Esophagus (tissue), 2 donors: ENCODE data around the gene HOXC13. TPM values are rescaled to one million over a fixed set of nuclear protein-coding genes. Genes with fewer than 3 reads are reported as not detected.

Experiments
- H3K27ac ChIP-seq, 2 donors: one replicate each; pipeline ENCODE4 v1.5.1; 2013; ENCODE audit warnings: low read depth in 2 of 2, mild to moderate bottlenecking in 2 of 2, inconsistent platforms in 1 of 2, low read length in 1 of 2, moderate library complexity in 1 of 2
- H3K27me3 ChIP-seq, 2 donors: one replicate each; pipeline ENCODE4 v1.6.1; 2013; ENCODE audit warnings: low read length in 2 of 2, control low read depth in 1 of 2, mild to moderate bottlenecking in 1 of 2; ENCODE audit not compliant: insufficient read depth in 2 of 2, control insufficient read depth in 1 of 2
- H3K36me3 ChIP-seq, 2 donors: one replicate each; pipeline ENCODE4 v1.6.1; 2013; ENCODE audit warnings: low read length in 1 of 2; ENCODE audit not compliant: control insufficient read depth in 2 of 2, insufficient read depth in 2 of 2
- H3K4me1 ChIP-seq, 2 donors: one replicate each; pipeline ENCODE4 v1.6.1; 2013; ENCODE audit warnings: low read length in 1 of 2; ENCODE audit not compliant: control insufficient read depth in 2 of 2, insufficient read depth in 2 of 2
- H3K4me3 ChIP-seq, 2 donors: one replicate each; pipeline ENCODE4 v1.5.1; 2013; ENCODE audit warnings: low read length in 2 of 2, mild to moderate bottlenecking in 2 of 2, low read depth in 1 of 2, moderate library complexity in 1 of 2
- H3K9me3 ChIP-seq, 2 donors: one replicate each; pipeline ENCODE4 v1.6.1; 2013; ENCODE audit warnings: mild to moderate bottlenecking in 2 of 2, low read depth in 1 of 2, low read length in 1 of 2, moderate library complexity in 1 of 2; ENCODE audit not compliant: control insufficient read depth in 2 of 2, insufficient read depth in 1 of 2
- WGBS, 2 donors: extraction: QIAGEN DNeasy Blood & Tissue Kit; methylation state at CpG; one replicate each; pipeline ENCODE4 v1.1.7; 2013; 5-methylcytosine and 5-hydroxymethylcytosine counted together
- polyA plus RNA-seq, 2 donors: library from polyadenylated mRNA; stranded (reverse); fragments of 200-250 nt; gene quantifications; one replicate each; pipeline ENCODE4 v1.2.3, GENCODE V29; 2013
- donor health status: healthy with polysubstance abuse.
- donor health status: Bipolar disorder and iron deficiency.

Gene HOXC13
- polyA plus RNA-seq, 2 donors, result 0.02 to 0.04 TPM

DNA sequence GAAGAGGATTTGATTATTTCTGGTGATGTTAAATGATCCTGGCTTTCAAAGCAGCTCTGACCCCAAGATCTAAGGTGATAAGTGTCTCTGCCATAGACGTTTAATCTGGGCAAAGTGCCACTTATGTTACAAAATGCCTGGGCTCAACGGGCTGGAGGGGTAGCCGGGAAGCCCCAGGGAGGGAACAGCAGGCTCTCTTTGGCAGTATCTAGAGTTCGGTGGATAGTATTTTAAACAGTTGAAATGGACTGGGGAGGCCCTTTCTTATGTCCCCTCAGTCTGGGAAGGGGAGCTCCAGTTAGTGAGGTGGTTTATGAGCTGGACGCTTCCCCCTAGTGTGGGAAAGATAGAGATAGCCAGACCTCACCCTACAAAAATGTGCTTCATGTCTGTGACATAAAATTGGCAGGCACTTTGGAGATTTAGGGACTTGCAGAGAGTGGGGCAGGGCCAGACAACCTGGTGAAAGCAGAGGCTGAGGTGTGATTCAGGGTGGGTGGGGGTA, 28.8 kb downstream of the HOXC13 start:
- 12 to 27% methylated on average over 5 of the region's 5 CpGs for WGBS, 2 donors
- Histone ChIP-seq H3K9me3 (no peaks in the 10 kb centered on the region), H3K27ac (no peak overlapping the region), H3K4me3 (no peak overlapping the region), H3K4me1 (peaks cover 0 to 3% of the 10 kb centered on the region in 2 donors), H3K36me3 (no peaks in the 10 kb centered on the region), H3K27me3 (peaks cover 17 to 34% of the 10 kb centered on the region in 2 donors)

DNA sequence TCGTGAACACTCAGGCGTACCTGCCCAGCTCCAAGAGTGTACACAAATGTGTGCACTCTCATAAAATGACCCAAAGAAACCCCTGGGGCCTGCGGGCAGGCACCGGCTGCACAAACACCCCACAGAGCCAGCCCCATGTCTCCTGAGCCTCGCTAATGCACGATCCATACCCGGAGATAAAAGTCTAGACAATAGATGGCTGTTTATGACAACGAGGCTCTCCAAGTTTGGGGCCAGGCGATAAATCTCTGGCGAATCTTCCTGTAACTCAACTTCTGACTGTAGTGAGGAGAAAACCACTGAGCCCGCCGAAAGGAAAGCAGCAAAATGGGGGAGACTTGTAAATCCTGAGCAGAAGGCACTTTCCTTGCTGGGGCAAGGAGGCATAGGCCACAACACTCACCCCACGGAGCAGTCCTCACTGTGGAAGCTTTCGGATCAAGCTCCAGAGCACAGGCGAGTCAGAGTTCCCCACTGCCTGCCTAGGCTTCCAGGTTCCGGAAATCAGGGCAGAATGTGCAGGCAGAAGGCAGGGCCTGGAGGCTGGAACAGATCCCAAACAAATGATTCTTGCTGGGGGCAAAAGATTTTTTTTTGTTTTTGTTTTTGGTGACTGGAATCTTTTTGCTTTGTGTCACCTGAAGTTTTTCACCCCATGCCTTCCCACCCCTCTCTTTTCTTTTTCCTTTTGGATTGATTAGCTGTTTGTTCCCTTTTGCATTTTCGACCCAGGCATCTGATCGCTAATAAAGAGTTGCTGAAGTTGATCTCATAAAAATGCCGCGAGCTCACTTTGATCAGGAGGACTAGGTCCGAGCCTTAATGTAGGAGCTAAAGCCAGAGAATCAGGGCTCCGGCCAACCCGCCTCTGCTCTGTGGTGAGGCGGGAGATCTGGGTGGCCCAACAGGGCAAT, 29.8 kb downstream of the HOXC13 start:
- Histone ChIP-seq H3K27ac (no peak overlapping the region), H3K27me3 (peaks cover 18 to 38% of the 10 kb centered on the region in 2 donors), H3K4me1 (peaks cover 3 to 6% of the 10 kb centered on the region in 2 donors), H3K36me3 (no peaks in the 10 kb centered on the region), H3K4me3 (no peak overlapping the region), H3K9me3 (peaks cover 0 to 3% of the 10 kb centered on the region in 2 donors)
- 24 to 38% methylated on average over 24 of the region's 24 CpGs for WGBS, 2 donors

DNA sequence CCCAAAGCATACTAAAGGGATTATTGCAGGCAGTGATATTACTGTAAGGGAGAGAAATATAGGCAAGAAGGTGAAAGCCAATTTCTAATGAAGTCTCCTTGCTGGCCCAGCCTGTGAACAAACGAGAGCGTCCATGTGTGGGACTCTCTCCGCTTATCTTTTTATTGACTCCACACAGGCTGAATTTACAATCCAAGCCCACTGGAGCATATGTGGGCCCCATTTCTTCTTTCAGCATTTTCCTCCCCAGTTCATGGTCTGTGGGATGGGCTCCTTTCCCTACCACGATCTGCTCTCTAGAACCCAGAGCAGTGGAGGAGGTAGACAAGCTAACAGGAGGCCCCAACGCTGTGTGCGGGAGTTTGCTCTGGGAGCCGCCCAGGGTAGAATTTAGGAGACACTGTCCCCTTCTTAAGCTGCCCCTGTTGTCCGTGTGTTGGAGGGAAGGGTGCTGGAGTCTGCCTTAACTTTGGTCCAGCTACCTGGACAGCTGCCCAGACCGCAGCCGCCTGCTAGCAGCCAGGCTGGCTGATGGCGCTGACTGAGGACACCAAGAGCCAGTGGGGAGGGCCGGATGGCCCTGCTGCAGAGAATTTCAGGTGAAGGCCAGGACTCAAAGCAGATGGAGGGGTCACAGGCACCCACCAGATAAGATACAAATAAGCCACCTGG, 31.1 kb downstream of the HOXC13 start:
- H3K27me3 ChIP-seq, result peaks cover 18 to 47% of the 10 kb centered on the region in 2 donors

DNA sequence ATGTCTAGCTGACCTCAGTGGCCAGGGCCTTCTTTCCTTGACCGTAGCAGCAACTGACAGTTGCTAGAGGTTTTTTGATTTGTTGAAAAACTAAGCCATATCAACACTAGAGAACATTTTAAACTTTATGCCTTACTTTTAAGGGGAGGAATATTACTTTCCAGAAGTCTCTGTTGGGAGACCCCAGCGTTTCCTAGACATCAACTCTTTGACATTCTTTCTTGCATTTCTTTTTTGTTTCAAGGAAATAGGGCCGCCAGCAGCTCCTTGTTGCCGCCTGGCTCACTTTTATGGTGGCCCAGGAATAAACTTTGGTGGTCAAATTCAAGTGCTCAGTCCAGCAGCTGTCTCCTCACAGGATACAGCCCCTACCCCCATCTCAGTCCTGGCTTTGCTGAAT, 31.8 kb downstream of the HOXC13 start:
- Histone ChIP-seq H3K27me3 (peaks cover 14 to 48% of the 10 kb centered on the region in 2 donors), H3K4me1 (peaks cover 6 to 9% of the 10 kb centered on the region in 2 donors), H3K9me3 (peaks cover 0 to 3% of the 10 kb centered on the region in 2 donors), H3K36me3 (no peaks in the 10 kb centered on the region), H3K27ac (no peak overlapping the region), H3K4me3 (no peak overlapping the region)
- 21 to 36% methylated on average over 4 of the region's 4 CpGs for WGBS, 2 donors

More for the DNA sequence above, 31.1 kb downstream of the HOXC13 start:
- Histone ChIP-seq H3K4me3 (no peak overlapping the region), H3K36me3 (no peaks in the 10 kb centered on the region), H3K9me3 (peaks cover 0 to 3% of the 10 kb centered on the region in 2 donors), H3K4me1 (peaks cover 6 to 10% of the 10 kb centered on the region in 2 donors), H3K27ac (no peak overlapping the region)
- 18 to 28% methylated on average over 12 of the region's 12 CpGs for WGBS, 2 donors

DNA sequence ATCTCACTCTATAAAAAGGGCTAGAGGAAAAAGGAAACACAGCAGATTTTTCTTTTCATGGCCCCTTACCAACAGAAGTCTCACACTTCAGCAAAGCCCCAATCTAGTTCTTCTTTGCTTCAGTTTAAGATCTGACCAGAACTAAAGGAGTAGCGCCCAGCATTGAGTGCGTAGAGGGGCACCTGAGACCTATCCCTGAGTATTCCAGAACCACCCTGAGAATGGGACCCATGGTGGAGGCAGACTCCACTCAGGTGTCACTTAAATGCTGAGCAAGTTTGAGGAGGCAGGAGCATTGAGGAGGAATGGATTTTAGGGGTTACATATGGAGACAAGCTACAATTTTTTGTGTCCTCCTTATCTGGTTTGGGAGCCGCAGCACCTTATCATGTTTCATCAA, 32.5 kb downstream of the HOXC13 start:
- Histone ChIP-seq H3K36me3 (no peaks in the 10 kb centered on the region), H3K27ac (no peak overlapping the region), H3K4me1 (peaks cover 6 to 9% of the 10 kb centered on the region in 2 donors), H3K4me3 (no peak overlapping the region), H3K9me3 (peaks cover 0 to 3% of the 10 kb centered on the region in 2 donors), H3K27me3 (peaks cover 14 to 43% of the 10 kb centered on the region in 2 donors)
- 69 to 72% methylated on average over 3 of the region's 3 CpGs for WGBS, 2 donors

DNA sequence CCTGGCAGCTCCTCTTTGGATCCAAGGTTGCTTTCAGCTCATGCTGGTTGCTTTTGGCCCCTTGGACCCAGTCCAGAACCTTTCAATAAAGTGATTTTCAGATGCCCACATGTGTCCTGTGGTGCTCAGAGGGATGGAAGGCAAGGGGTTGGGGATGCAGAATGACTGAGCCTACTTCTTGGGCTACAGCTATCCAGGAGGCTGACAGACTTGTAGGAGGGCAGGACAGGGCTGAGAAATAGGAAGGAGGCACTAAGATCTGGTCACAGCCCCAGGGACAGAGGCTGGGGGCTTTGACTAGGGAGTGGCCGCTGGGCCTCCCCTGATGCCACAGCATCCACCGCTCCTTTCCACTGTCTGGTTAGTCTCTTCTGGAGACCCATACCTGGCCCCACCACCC, 33.1 kb downstream of the HOXC13 start:
- Histone ChIP-seq H3K9me3 (peaks cover 0 to 3% of the 10 kb centered on the region in 2 donors), H3K4me3 (no peak overlapping the region), H3K27me3 (peaks cover 14 to 38% of the 10 kb centered on the region in 2 donors), H3K36me3 (no peaks in the 10 kb centered on the region), H3K4me1 (peaks cover 6 to 9% of the 10 kb centered on the region in 2 donors), H3K27ac (no peak overlapping the region)
- WGBS, 2 donors, result 40 to 50% methylated on average over 2 of the region's 2 CpGs

DNA sequence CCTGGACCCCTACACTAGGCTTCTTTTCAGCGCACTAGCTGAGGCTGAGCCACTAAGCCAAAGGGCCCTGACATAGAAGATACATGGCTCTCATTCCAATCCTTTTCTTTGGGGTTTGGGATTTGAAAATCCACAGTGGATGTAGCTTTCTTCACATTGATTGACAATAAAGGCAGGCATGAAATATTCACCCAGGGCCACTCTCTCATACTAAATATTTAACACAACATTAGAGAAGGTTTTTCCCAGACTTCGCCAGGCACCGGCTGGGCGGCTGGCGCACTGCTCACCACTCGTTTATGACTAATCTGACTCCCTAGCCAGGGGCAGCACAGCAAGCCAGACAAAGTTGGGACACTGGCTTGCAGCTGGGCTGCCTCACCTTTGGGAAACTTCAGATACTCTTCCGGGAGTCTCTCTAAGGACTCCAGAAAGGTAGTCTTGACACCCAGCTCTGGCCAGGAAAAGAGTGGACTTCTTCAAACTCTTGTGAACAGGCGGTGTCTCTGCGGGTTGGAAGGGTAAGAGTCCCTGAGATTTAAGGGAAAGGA, 33.6 kb downstream of the HOXC13 start:
- H3K4me3 ChIP-seq, result no peak overlapping the region

DNA sequence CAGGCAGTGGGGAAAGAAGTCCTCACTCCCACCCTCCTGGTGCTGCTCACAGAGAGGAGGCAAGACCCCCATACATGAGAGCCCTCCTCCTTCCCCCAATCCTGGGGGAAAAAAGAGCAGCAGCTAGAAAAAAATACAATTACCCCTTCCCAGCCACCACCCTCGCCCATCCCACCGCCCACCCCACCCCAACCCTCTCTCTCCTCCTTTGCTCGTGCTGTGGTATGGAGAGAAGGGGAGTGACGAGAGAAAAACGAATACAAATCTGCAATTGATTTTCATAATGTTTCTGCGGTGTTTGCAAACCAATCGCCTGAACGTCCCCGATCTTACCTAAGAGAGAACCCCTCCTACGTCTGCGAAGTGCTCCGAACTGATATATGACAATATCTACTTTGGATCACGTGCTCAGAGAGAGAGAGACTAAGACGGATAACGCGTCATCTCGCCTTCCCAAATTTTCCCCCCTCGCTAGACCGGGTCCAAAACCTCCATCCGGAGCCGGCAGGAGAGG, 34.1 kb downstream of the HOXC13 start, which contains the start of gene HOXC11:
TSS of gene HOXC11 (plus strand) at position 405 of the 514 bp plus-strand sequence. CDS start 116 bp downstream, outside the sequence.
- peak within 1 kb of the TSS in 1 of 2 donors; percentile 38 for H3K4me3 ChIP-seq
- H3K27me3 ChIP-seq, result peaks cover 12 to 38% of the 10 kb centered on the region in 2 donors
- H3K27ac ChIP-seq, result no peak within 1 kb of the TSS
- peaks cover 0 to 3% of the 10 kb centered on the region in 2 donors for H3K9me3 ChIP-seq
- WGBS, 2 donors, result 10 to 13% methylated on average over 21 of the region's 21 CpGs
- H3K4me1 ChIP-seq, result peaks cover 6 to 9% of the 10 kb centered on the region in 2 donors
- no peaks in the 10 kb centered on the region for H3K36me3 ChIP-seq

More for the DNA sequence above, 33.6 kb downstream of the HOXC13 start:
- Histone ChIP-seq H3K27me3 (peaks cover 15 to 38% of the 10 kb centered on the region in 2 donors), H3K4me1 (peaks cover 6 to 9% of the 10 kb centered on the region in 2 donors), H3K9me3 (peaks cover 0 to 3% of the 10 kb centered on the region in 2 donors), H3K27ac (no peak overlapping the region), H3K36me3 (no peaks in the 10 kb centered on the region)
- WGBS, 2 donors, result 24% methylated on average over 9 of the region's 9 CpGs
